GM19240 (cell line): ENCODE results near the gene AKNA.

Experiments used
- DNase-seq: peaks from one replicate; pipeline ENCODE4 v3.0.0; 2011; ENCODE audit warnings: low spot score; ENCODE audit not compliant: insufficient read length

The AKNA gene

GRCh38 chr9:114287001-114287762 is 100.6 kb downstream of the AKNA start:
- no peak for DNase-seq

- DNase-seq: no peak
These were observed 101.6 kb downstream of the AKNA start for GRCh38 chr9:114286146-114286679.

GRCh38 chr9:114285166-114285867 is 102.5 kb downstream of the AKNA start:
- no peak for DNase-seq

- DNase-seq: no peak
These were observed 103.3 kb downstream of the AKNA start for GRCh38 chr9:114284316-114285060.
